B cell (primary cell): ENCODE measurements around the gene NUMB. TPM values are rescaled to one million over a fixed set of nuclear protein-coding genes. Genes with fewer than 3 reads are reported as not detected.

Experiments used
- ATAC-seq: fragments of 200-7000 bp; cut with Tn5 transposase; one replicate; pipeline ENCODE4 v1.10.0; 2021; ENCODE audit warnings: low read depth, mild to moderate bottlenecking, moderate number of reproducible peaks, moderate library complexity
- CTCF ChIA-PET: fragments of 350-600 bp; sonication (Branson Sonifier 250); formaldehyde crosslinking; loops from one replicate; lab custom pipeline; 2021; ENCODE audit warnings: antibody characterized with exemption, inconsistent platforms; lab: Charles Lee
- POLR2A ChIA-PET: fragments of 350-600 bp; sonication (Branson Sonifier 250); formaldehyde crosslinking; loops from one replicate; lab custom pipeline; 2021; ENCODE audit warnings: antibody characterized with exemption; lab: Charles Lee
- DNase-seq: peaks from one replicate; pipeline ENCODE4 v3.0.0; 2013
- H2AFZ ChIP-seq: 2 replicates; pipeline ENCODE4 v1.6.1; 2012; ENCODE audit warnings: mild to moderate bottlenecking, low read depth, low read length; ENCODE audit not compliant: insufficient read depth, poor library complexity, severe bottlenecking
- H3K27ac ChIP-seq, 2 donors: 1 replicate in 1 of 2; 2 replicates in 1 of 2; pipeline ENCODE4 v1.5.1; 2012 to 2013; ENCODE audit warnings: low read length in 2 of 2, mild to moderate bottlenecking in 2 of 2, moderate library complexity in 1 of 2
- H3K27me3 ChIP-seq, 4 experiments: fragments of 200-600 bp in 1 of 4; sonication (generic) in 1 of 4; replicated peaks in 1 of 4; 1 replicate in 2 of 4; 2 replicates in 2 of 4; pipeline versions ENCODE4 v1.6.1 to v1.7.0; 2013 to 2016; ENCODE audit warnings: low read length in 3 of 4, mild to moderate bottlenecking in 2 of 4, mixed read lengths in 1 of 4, moderate library complexity in 1 of 4; ENCODE audit not compliant: insufficient read depth in 4 of 4, control insufficient read depth in 3 of 4; ENCODE audit errors: control extremely low read depth in 1 of 4
- H3K36me3 ChIP-seq, 2 experiments: replicated peaks in 1 of 2; 1 replicate in 1 of 2; 2 replicates in 1 of 2; pipeline versions ENCODE4 v1.6.1 to v1.7.1; 2013; ENCODE audit warnings: low read length in 1 of 2; ENCODE audit not compliant: insufficient read depth in 2 of 2, control insufficient read depth in 1 of 2; ENCODE audit errors: control extremely low read depth in 1 of 2, extremely low read depth in 1 of 2
- H3K4me1 ChIP-seq, 2 donors: fragments of 200-600 bp in 1 of 2; sonication (generic) in 1 of 2; 1 replicate in 1 of 2; 2 replicates in 1 of 2; pipeline versions ENCODE4 v1.5.1 to v1.6.1; 2013 to 2017; ENCODE audit warnings: low read length in 2 of 2; ENCODE audit not compliant: control insufficient read depth in 2 of 2, insufficient read depth in 2 of 2
- H3K4me2 ChIP-seq: replicated peaks from 2 replicates; pipeline ENCODE3; 2012; ENCODE audit warnings: mild to moderate bottlenecking, low read depth, low read length; ENCODE audit not compliant: poor library complexity, severe bottlenecking
- H3K4me3 ChIP-seq, 5 experiments: fragments of 200-600 bp in 1 of 5; sonication (generic) in 1 of 5; 1 replicate in 3 of 5; 2 replicates in 2 of 5; pipeline versions ENCODE4 v1.5.1 to v1.7.0; 2011 to 2016; ENCODE audit warnings: low read length in 4 of 5, mild to moderate bottlenecking in 4 of 5, low read depth in 2 of 5, control low read depth in 1 of 5, moderate library complexity in 1 of 5; ENCODE audit not compliant: insufficient read depth in 1 of 5; ENCODE audit errors: control extremely low read depth in 1 of 5, extremely low read depth in 1 of 5
- H3K79me2 ChIP-seq: fragments of 200-600 bp; sonication (generic); one replicate; pipeline ENCODE4 v1.6.0; 2016; ENCODE audit warnings: low read length; ENCODE audit not compliant: control insufficient read depth, insufficient read depth
- H3K9ac ChIP-seq: fragments of 200-600 bp; sonication (generic); 2 replicates; pipeline ENCODE4 v1.6.1; 2017; ENCODE audit warnings: mild to moderate bottlenecking, low read length, moderate library complexity
- H3K9me3 ChIP-seq, 3 donors: one replicate each; pipeline versions ENCODE4 v1.6.1 to v1.7.1; 2013; ENCODE audit warnings: low read length in 2 of 3; ENCODE audit not compliant: control insufficient read depth in 2 of 3, insufficient read depth in 1 of 3; ENCODE audit errors: control extremely low read depth in 1 of 3
- H4K20me1 ChIP-seq: 2 replicates; pipeline ENCODE4 v1.6.0; 2012; ENCODE audit warnings: mild to moderate bottlenecking, low read length; ENCODE audit not compliant: insufficient read depth, control insufficient read depth, poor library complexity, severe bottlenecking
- H3K27ac Mint-ChIP-seq: one replicate; pipeline ENCODE4 v1.8.0; 2021; ENCODE audit warnings: mixed read lengths
- H3K27me3 Mint-ChIP-seq: one replicate; pipeline ENCODE4 v1.8.0; 2021; ENCODE audit warnings: mixed read lengths
- H3K4me1 Mint-ChIP-seq: one replicate; pipeline ENCODE4 v1.8.0; 2021; ENCODE audit warnings: mixed read lengths
- H3K4me3 Mint-ChIP-seq: one replicate; pipeline ENCODE4 v1.8.0; 2021; ENCODE audit warnings: mixed read lengths
- H3K9me3 Mint-ChIP-seq: one replicate; pipeline ENCODE4 v1.8.0; 2022; ENCODE audit warnings: mixed read lengths; ENCODE audit not compliant: insufficient read depth
- CTCF ChIP-seq: fragments of 200-600 bp; IDR thresholded peaks from one replicate; pipeline ENCODE4 v1.8.0; 2022; ENCODE audit warnings: antibody characterized with exemption, mild to moderate bottlenecking
- EZH2 ChIP-seq: IDR thresholded peaks from 2 replicates; pipeline ENCODE4 v1.6.1; 2012; ENCODE audit warnings: borderline replicate concordance, low read depth, mild to moderate bottlenecking, moderate library complexity, low read length; ENCODE audit not compliant: insufficient read depth, poor library complexity, severe bottlenecking
- WGBS: methylation state at CpG from one replicate; pipeline ENCODE4 v1.1.5; 2013; ENCODE audit warnings: missing lambda C conversion rate; ENCODE audit not compliant: insufficient coverage; 5-methylcytosine and 5-hydroxymethylcytosine counted together
- intact Hi-C: fragments of 100-400 bp; cut with micrococcal nuclease; formaldehyde crosslinking; loops from one replicate; pipeline ENCODE4 v1.10.0; 2022
- polyA plus RNA-seq: library from polyadenylated mRNA; depleted of rRNA; stranded (reverse); fragments of >200 nt; gene quantifications from 2 replicates; pipeline ENCODE4 v1.2.3, GENCODE V29; 2012
- total RNA-seq, 2 donors: library from RNA; stranded (reverse); fragments of 120-200 nt in 1 of 2; gene quantifications; 1 replicate in 1 of 2; 2 replicates in 1 of 2; pipeline versions ENCODE4 v1.2.3 to v1.2.4, GENCODE V29; 2013 to 2022

Gene NUMB
- total and polyA plus RNA-seq, 2 donors (not counting 1 experiment from before 2014, with no cell fraction given): 63.4 to 102 TPM

- H3K27ac Mint-ChIP-seq: no peak within 1 kb of the TSS
- peak within 1 kb of the TSS; percentile 82 for H3K4me2 ChIP-seq
- 4% methylated on average over 48 of the region's 48 CpGs for WGBS
- peak; percentile 54 for ATAC-seq
- H3K4me3 ChIP-seq: peak within 1 kb of the TSS in 4 of 5 experiments; percentile 19 to 51 (median 38)
- H4K20me1 ChIP-seq: peaks cover 5% of the 10 kb centered on the region
- ChIA-PET POLR2A (no interaction called here), CTCF (interaction anchor here (1.1 to 2.6 kb wide), 2 partner anchors 35 to 235 kb away, joined by 3 to 6 read pairs; no protein-coding TSS in a partner anchor)
- H3K79me2 ChIP-seq: no peaks in the 10 kb centered on the region
- H3K27ac ChIP-seq: no peak within 1 kb of the TSS
- H3K36me3 ChIP-seq: no peaks in the 10 kb centered on the region
- DNase-seq: peak; percentile 53
- H3K9me3 Mint-ChIP-seq: no peaks in the 10 kb centered on the region
- H3K4me3 Mint-ChIP-seq: peak within 1 kb of the TSS; percentile 87
- peaks cover 0 to 15% (median 0%) of the 10 kb centered on the region in 3 donors for H3K9me3 ChIP-seq
- peaks cover 61% of the 10 kb centered on the region for H3K27me3 Mint-ChIP-seq
- intact Hi-C loops: no loop called here
- H2AFZ ChIP-seq: peak within 1 kb of the TSS; percentile 52
- peak within 1 kb of the TSS; percentile 51 for H3K9ac ChIP-seq
- peaks cover 0 to 91% (median 32%) of the 10 kb centered on the region in 4 experiments for H3K27me3 ChIP-seq
- H3K4me1 ChIP-seq: peaks cover 56 to 59% of the 10 kb centered on the region in 2 donors
- H3K4me1 Mint-ChIP-seq: peaks cover 51% of the 10 kb centered on the region
- TF ChIP-seq CTCF (no peak), EZH2 (peak; percentile 9)
Observed at GRCh38 chr14:73237219-73237785, 221.0 kb downstream of the NUMB start, which contains the start of gene PAPLN. Gene PAPLN, plus strand, starts transcription at chr14:73237506. Its CDS starts 2,273 bp downstream, at chr14:73239779.

- no peaks in the 10 kb centered on the region for H3K9me3 Mint-ChIP-seq
Observed at GRCh38 chr14:73236752-73237218, 221.6 kb downstream of the NUMB start.

More at GRCh38 chr14:73236752-73237218, 221.6 kb downstream of the NUMB start:
- intact Hi-C loops: no loop called here
- Mint-ChIP-seq H3K27ac (no peak overlapping the region), H3K4me3 (peak overlapping the region; percentile 87), H3K27me3 (peaks cover 58% of the 10 kb centered on the region), H3K4me1 (peaks cover 46% of the 10 kb centered on the region)
- Histone ChIP-seq H3K79me2 (no peaks in the 10 kb centered on the region), H3K4me1 (peaks cover 51 to 54% of the 10 kb centered on the region in 2 donors), H3K9ac (peak overlapping the region; percentile 51), H3K4me2 (peak overlapping the region; percentile 82), H3K9me3 (peaks cover 0 to 15% (median 0%) of the 10 kb centered on the region in 3 donors), H3K27me3 (peaks cover 0 to 88% (median 30%) of the 10 kb centered on the region in 4 experiments), H2AFZ (peak overlapping the region; percentile 52), H4K20me1 (peaks cover 5% of the 10 kb centered on the region), H3K4me3 (peak overlapping the region in 1 of 5 experiments; percentile 51), H3K36me3 (no peaks in the 10 kb centered on the region), H3K27ac (no peak overlapping the region)
- ATAC-seq: no peak
- TF ChIP-seq CTCF (peak; percentile 22), EZH2 (no peak)
- no peak for DNase-seq
- 17% methylated on average over 6 of the region's 7 CpGs for WGBS
- ChIA-PET POLR2A (no interaction called here), CTCF (no interaction called here)
